NB4 (cell line): ENCODE measurements around the gene TTF2.
"Not testable (repeated sequence)": the region's sequence is repeated elsewhere in the genome, so short reads cannot be mapped to it uniquely, and the experiment has no call there.

Experiments
- DNase-seq: peaks from one replicate; pipeline ENCODE4 v3.0.0; 2010; ENCODE audit warnings: low read depth
- H3K4me3 ChIP-seq: one replicate; pipeline ENCODE4 v1.5.1; 2011; ENCODE audit warnings: mild to moderate bottlenecking, low read depth, low read length, moderate library complexity
- CTCF ChIP-seq: IDR thresholded peaks from one replicate; pipeline ENCODE4 v1.5.1; 2012; ENCODE audit warnings: low read depth, low read length
- MAX ChIP-seq: IDR thresholded peaks from 2 replicates; pipeline ENCODE4 v1.6.1; 2011; ENCODE audit warnings: low read depth, low read length
- MYC ChIP-seq: IDR thresholded peaks from 2 replicates; pipeline ENCODE4 v1.6.1; 2011; ENCODE audit warnings: low read depth, low read length
- POLR2A ChIP-seq: IDR thresholded peaks from 2 replicates; pipeline ENCODE4 v1.6.1; 2011; ENCODE audit warnings: mild to moderate bottlenecking; ENCODE audit not compliant: insufficient read length; ENCODE audit errors: extremely low read depth

The TTF2 gene

GRCh38 chr1:117097443-117097842 lies 37.3 kb downstream of the TTF2 start:
- DNase-seq, result no peak
- H3K4me3 ChIP-seq, result no peak overlapping the region
- TF ChIP-seq POLR2A (no peak), CTCF (no peak), MAX (no peak)

GRCh38 chr1:117098287-117098890 lies 38.3 kb downstream of the TTF2 start:
- no peak overlapping the region for H3K4me3 ChIP-seq
- TF ChIP-seq CTCF (no peak), MYC (no peak), POLR2A (no peak), MAX (no peak)
- no peak for DNase-seq

- TF ChIP-seq MYC (no peak), MAX (no peak), CTCF (no peak), POLR2A (no peak)
- no peak for DNase-seq
- no peak overlapping the region for H3K4me3 ChIP-seq
Observed at GRCh38 chr1:117101334-117101733, 41.2 kb downstream of the TTF2 start.

GRCh38 chr1:117101858-117102257 lies 41.7 kb downstream of the TTF2 start:
- H3K4me3 ChIP-seq, DNase-seq: not testable (repeated sequence)

GRCh38 chr1:117104986-117105385 lies 44.9 kb downstream of the TTF2 start:
- no peak for DNase-seq
- H3K4me3 ChIP-seq, result no peak overlapping the region
- TF ChIP-seq MYC, result no peak
- TF ChIP-seq MAX, result no peak
- TF ChIP-seq CTCF, result no peak

GRCh38 chr1:117105722-117106121 lies 45.6 kb downstream of the TTF2 start:
- DNase-seq, result no peak

GRCh38 chr1:117106478-117106877 lies 46.4 kb downstream of the TTF2 start:
- TF ChIP-seq CTCF, result no peak
- TF ChIP-seq POLR2A, result no peak
- no peak for TF ChIP-seq MAX
- no peak for TF ChIP-seq MYC
- no peak overlapping the region for H3K4me3 ChIP-seq

More at GRCh38 chr1:117105722-117106121, 45.6 kb downstream of the TTF2 start:
- no peak for TF ChIP-seq MAX
- no peak overlapping the region for H3K4me3 ChIP-seq

More at GRCh38 chr1:117106478-117106877, 46.4 kb downstream of the TTF2 start:
- no peak for DNase-seq
